HG02798 (cell line): ENCODE results near the gene CFAP54.

Experiments used
- ATAC-seq: cut with Tn5 transposase; IDR thresholded peaks from one replicate; pipeline ENCODE4 v1.9.1; 2021; ENCODE audit warnings: mild to moderate bottlenecking; ENCODE audit not compliant: unreplicated experiment, poor library complexity

The CFAP54 gene

GRCh38 chr12:96808587-96808986, 319.2 kb downstream of the CFAP54 start:
- ATAC-seq = no peak

GRCh38 chr12:96809522-96809921, 320.1 kb downstream of the CFAP54 start:
- no peak for ATAC-seq

- no peak for ATAC-seq
These were observed 320.7 kb downstream of the CFAP54 start for GRCh38 chr12:96810057-96810456.

GRCh38 chr12:96810477-96810876, 321.1 kb downstream of the CFAP54 start:
- ATAC-seq = no peak

GRCh38 chr12:96811083-96811482, 321.7 kb downstream of the CFAP54 start:
- no peak for ATAC-seq

- ATAC-seq = no peak
These were observed 322.8 kb downstream of the CFAP54 start for GRCh38 chr12:96812153-96812552.

GRCh38 chr12:96814200-96814599, 324.8 kb downstream of the CFAP54 start:
- no peak for ATAC-seq

GRCh38 chr12:96821592-96821991, 332.2 kb downstream of the CFAP54 start:
- no peak for ATAC-seq

GRCh38 chr12:96822641-96823040, 333.3 kb downstream of the CFAP54 start:
- no peak for ATAC-seq

GRCh38 chr12:96824074-96824837, 334.9 kb downstream of the CFAP54 start:
- no peak for ATAC-seq

GRCh38 chr12:96824838-96825236, 335.5 kb downstream of the CFAP54 start:
- ATAC-seq = no peak

- no peak for ATAC-seq
These were observed 338.9 kb downstream of the CFAP54 start for GRCh38 chr12:96828169-96828789.

- no peak for ATAC-seq
These were observed 340.0 kb downstream of the CFAP54 start for GRCh38 chr12:96829354-96829753.

GRCh38 chr12:96831346-96831745, 342.0 kb downstream of the CFAP54 start:
- ATAC-seq = no peak

GRCh38 chr12:96846293-96846692, 356.9 kb downstream of the CFAP54 start:
- no peak for ATAC-seq

GRCh38 chr12:96850676-96851075, 361.3 kb downstream of the CFAP54 start:
- ATAC-seq = no peak

- no peak for ATAC-seq
These were observed 368.8 kb downstream of the CFAP54 start for GRCh38 chr12:96858162-96858561.

GRCh38 chr12:96861656-96862055, 372.3 kb downstream of the CFAP54 start:
- no peak for ATAC-seq

GRCh38 chr12:96862326-96862725, 372.9 kb downstream of the CFAP54 start:
- no peak for ATAC-seq

GRCh38 chr12:96864335-96864734, 375.0 kb downstream of the CFAP54 start:
- no peak for ATAC-seq

GRCh38 chr12:96866801-96867590, 377.6 kb downstream of the CFAP54 start:
- no peak for ATAC-seq
